ENCODE results near the gene BACH1.

BACH1 gene

GRCh38 chr21:29333406-29333805 lies 34.7 kb downstream of the BACH1 start:
- TF ChIP-seq CTCF (IDR thresholded peaks at IDR 0.05; ENCODE audit: borderline replicate concordance, insufficient read depth, low read depth, low read length) = no peak

GRCh38 chr21:29334717-29335428 lies 36.2 kb downstream of the BACH1 start:
- no peak for TF ChIP-seq CTCF (IDR thresholded peaks at IDR 0.05; ENCODE audit: borderline replicate concordance, insufficient read depth, low read depth, low read length)
- H3K4me3 ChIP-seq (ENCODE audit: low read depth, low read length) = no peak overlapping the region

More at GRCh38 chr21:29333406-29333805, 34.7 kb downstream of the BACH1 start:
- no peak overlapping the region for H3K4me3 ChIP-seq (ENCODE audit: low read depth, low read length)

- no peak overlapping the region for H3K4me3 ChIP-seq (ENCODE audit: low read depth, low read length)
- no peak for TF ChIP-seq CTCF (IDR thresholded peaks at IDR 0.05; ENCODE audit: borderline replicate concordance, insufficient read depth, low read depth, low read length)
These were observed 37.0 kb downstream of the BACH1 start for GRCh38 chr21:29335720-29336119.

- no peak for TF ChIP-seq CTCF (IDR thresholded peaks at IDR 0.05; ENCODE audit: borderline replicate concordance, insufficient read depth, low read depth, low read length)
These were observed 39.5 kb downstream of the BACH1 start for GRCh38 chr21:29338256-29338655.

GRCh38 chr21:29340228-29340627 lies 41.5 kb downstream of the BACH1 start:
- H3K4me3 ChIP-seq (ENCODE audit: low read depth, low read length) = no peak overlapping the region
- TF ChIP-seq CTCF (IDR thresholded peaks at IDR 0.05; ENCODE audit: borderline replicate concordance, insufficient read depth, low read depth, low read length) = no peak

More at GRCh38 chr21:29338256-29338655, 39.5 kb downstream of the BACH1 start:
- H3K4me3 ChIP-seq (ENCODE audit: low read depth, low read length) = no peak overlapping the region

- H3K4me3 ChIP-seq (ENCODE audit: low read depth, low read length) = no peak overlapping the region
These were observed 43.7 kb downstream of the BACH1 start for GRCh38 chr21:29342363-29342957.

More at GRCh38 chr21:29342363-29342957, 43.7 kb downstream of the BACH1 start:
- TF ChIP-seq CTCF (IDR thresholded peaks at IDR 0.05; ENCODE audit: borderline replicate concordance, insufficient read depth, low read depth, low read length) = no peak

Measured in GM12875 (cell line).